Calu3 (cell line): Measurements from ENCODE around the gene OGDH. TPM values are rescaled to one million over a fixed set of nuclear protein-coding genes. Genes with fewer than 3 reads are reported as not detected.

Experiments used
- BruUV-seq: library from RNA; stranded (reverse); fragments of 400-500 nt; replicated peaks from 2 replicates; lab custom pipeline; 2021; lab: Mats Ljungman, UMichigan
- CTCF ChIA-PET: fragments of 300-600 bp; sonication (Branson Sonifier 250); formaldehyde crosslinking; loops from one replicate; lab custom pipeline; 2022; ENCODE audit warnings: antibody characterized with exemption; lab: Charles Lee
- DNase-seq: peaks from one replicate; pipeline ENCODE4 v3.0.0; 2022
- H3K27ac Mint-ChIP-seq: one replicate; pipeline ENCODE4 v1.8.0; 2022; ENCODE audit warnings: mixed read lengths; ENCODE audit not compliant: unreplicated experiment
- H3K27me3 Mint-ChIP-seq: one replicate; pipeline ENCODE4 v1.8.0; 2022; ENCODE audit warnings: mixed read lengths; ENCODE audit not compliant: unreplicated experiment
- H3K36me3 Mint-ChIP-seq: one replicate; pipeline ENCODE4 v1.8.0; 2022; ENCODE audit warnings: mild to moderate bottlenecking, moderate library complexity, mixed read lengths; ENCODE audit not compliant: insufficient read depth, unreplicated experiment
- H3K4me1 Mint-ChIP-seq: one replicate; pipeline ENCODE4 v1.8.0; 2022; ENCODE audit warnings: mild to moderate bottlenecking, low read depth, mixed read lengths; ENCODE audit not compliant: unreplicated experiment
- H3K4me3 Mint-ChIP-seq: one replicate; pipeline ENCODE4 v1.8.0; 2022; ENCODE audit warnings: mild to moderate bottlenecking, low read depth, moderate library complexity, mixed read lengths; ENCODE audit not compliant: unreplicated experiment
- H3K9me3 Mint-ChIP-seq: one replicate; pipeline ENCODE4 v1.8.0; 2022; ENCODE audit warnings: low read depth, mixed read lengths; ENCODE audit not compliant: unreplicated experiment
- CTCF ChIP-seq: fragments of 200-600 bp; IDR thresholded peaks from one replicate; pipeline ENCODE4 v1.8.0; 2022; ENCODE audit warnings: antibody characterized with exemption; ENCODE audit not compliant: unreplicated experiment
- intact Hi-C: fragments of 100-400 bp; cut with micrococcal nuclease; formaldehyde crosslinking; loops from one replicate; pipeline ENCODE4 v1.10.0; 2022; ENCODE audit not compliant: unreplicated experiment
- total RNA-seq: library from RNA; stranded (reverse); gene quantifications from 2 replicates; pipeline ENCODE4 v1.2.3, GENCODE V29; 2022

OGDH gene
- total RNA-seq, 1 experiment from 2014 or later = 100 TPM

- Mint-ChIP-seq H3K4me1 (peaks cover 19% of the 10 kb centered on the region), H3K27ac (no peak overlapping the region), H3K4me3 (no peak overlapping the region), H3K27me3 (no peaks in the 10 kb centered on the region), H3K9me3 (no peaks in the 10 kb centered on the region), H3K36me3 (peaks cover 13% of the 10 kb centered on the region)
- BruUV-seq = no TSS peak
- DNase-seq = no peak
- CTCF ChIA-PET = no interaction called here
- intact Hi-C loops = no loop called here
- TF ChIP-seq CTCF = no peak
Measured at GRCh38 chr7:44743750-44744149, 137.3 kb downstream of the OGDH start.

- intact Hi-C loops = no loop called here
- Mint-ChIP-seq H3K4me3 (peak within 1 kb of the TSS; percentile 95), H3K4me1 (peaks cover 51% of the 10 kb centered on the region), H3K27me3 (no peaks in the 10 kb centered on the region), H3K27ac (peak within 1 kb of the TSS; percentile 93), H3K36me3 (peaks cover 53% of the 10 kb centered on the region), H3K9me3 (no peaks in the 10 kb centered on the region)
- BruUV-seq = no TSS peak
- CTCF ChIA-PET = interaction anchor here (0.5 to 2.3 kb wide), 4 partner anchors 9 to 1235 kb away, joined by 4 to 10 read pairs (median 6); partner anchors contain the start of gene H2AZ2
- TF ChIP-seq CTCF = no peak
- peak; percentile 98 for DNase-seq
Measured at GRCh38 chr7:44748045-44748947, 141.9 kb downstream of the OGDH start, which contains the start of gene ZMIZ2. ZMIZ2 (plus strand) TSS chr7:44748847; CDS start chr7:44756250, 7,403 bp downstream.

- H3K4me1 Mint-ChIP-seq = peaks cover 42% of the 10 kb centered on the region
- H3K36me3 Mint-ChIP-seq = peaks cover 56% of the 10 kb centered on the region
- no peak for TF ChIP-seq CTCF
- H3K4me3 Mint-ChIP-seq = peak overlapping the region; percentile 95
- H3K27ac Mint-ChIP-seq = peak overlapping the region; percentile 93
- no peak for DNase-seq
- H3K9me3 Mint-ChIP-seq = no peaks in the 10 kb centered on the region
- H3K27me3 Mint-ChIP-seq = no peaks in the 10 kb centered on the region
- CTCF ChIA-PET = interaction anchor here (0.5 to 2.3 kb wide), 5 partner anchors 38 to 162 kb away, joined by 3 to 6 read pairs (median 5); partner anchors contain the start of gene H2AZ2
- intact Hi-C loops = no loop called here
- BruUV-seq = no TSS peak
Measured at GRCh38 chr7:44748948-44749731, 142.7 kb downstream of the OGDH start.

- Mint-ChIP-seq H3K27me3 (no peaks in the 10 kb centered on the region), H3K4me1 (peaks cover 47% of the 10 kb centered on the region), H3K4me3 (peak overlapping the region; percentile 95), H3K9me3 (no peaks in the 10 kb centered on the region), H3K36me3 (peaks cover 62% of the 10 kb centered on the region), H3K27ac (peak overlapping the region; percentile 93)
- intact Hi-C loops = loop anchor here (2.0 to 5.0 kb wide), 2 partner anchors 97 to 111 kb away; partner anchors contain the start of gene H2AZ2
- no peak for TF ChIP-seq CTCF
- DNase-seq = no peak
- TSS peak; percentile 54 for BruUV-seq
- CTCF ChIA-PET = interaction anchor here (1.0 to 2.3 kb wide), 3 partner anchors 17 to 98 kb away, joined by 3 to 6 read pairs (median 5); partner anchors contain the start of gene H2AZ2
Measured at GRCh38 chr7:44749992-44750391, 143.6 kb downstream of the OGDH start.
